Stimulated activated CD8-positive, alpha-beta memory T cell treated with anti-CD3 and anti-CD28 coated beads, Interleukin-4, amount 100 ng/mL, for 24 hours (primary cell): ENCODE results near the gene ABCA12.
"Not testable (repeated sequence)": the region's sequence is repeated elsewhere in the genome, so short reads cannot be mapped to it uniquely, and the experiment has no call there.

Experiments
- DNase-seq: peaks from one replicate; pipeline ENCODE4 v3.0.0-alpha.2; 2020; ENCODE audit warnings: low read depth

The ABCA12 gene

GRCh38 chr2:215138479-215138878 lies at the start of gene ABCA12:
Gene ABCA12, minus strand, starts transcription at chr2:215138626. Its CDS starts 418 bp downstream, at chr2:215138208.
- no peak for DNase-seq

DNA sequence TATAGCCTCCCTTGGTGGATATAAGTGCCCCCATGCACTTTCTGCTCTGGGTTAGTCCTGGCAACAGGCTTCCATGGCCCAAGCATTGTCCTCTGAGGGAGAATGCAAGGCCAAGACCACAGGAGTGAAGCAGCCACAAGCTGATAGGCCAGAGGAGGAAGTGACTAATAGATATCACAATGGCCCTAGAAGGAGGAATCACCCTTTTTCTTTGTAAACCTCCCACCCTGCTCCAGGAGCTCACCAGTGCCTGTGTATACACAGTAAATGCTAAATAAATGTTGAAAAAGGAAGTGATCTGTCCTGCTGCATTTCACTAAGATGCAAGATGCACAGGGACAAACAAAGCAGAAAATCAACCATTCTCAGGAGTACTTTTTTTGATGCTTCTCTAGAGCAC lies 49.7 kb upstream of the ABCA12 start:
- no peak for DNase-seq

- no peak for DNase-seq
Measured at GRCh38 chr2:215186021-215186420, 47.6 kb upstream of the ABCA12 start.

DNA sequence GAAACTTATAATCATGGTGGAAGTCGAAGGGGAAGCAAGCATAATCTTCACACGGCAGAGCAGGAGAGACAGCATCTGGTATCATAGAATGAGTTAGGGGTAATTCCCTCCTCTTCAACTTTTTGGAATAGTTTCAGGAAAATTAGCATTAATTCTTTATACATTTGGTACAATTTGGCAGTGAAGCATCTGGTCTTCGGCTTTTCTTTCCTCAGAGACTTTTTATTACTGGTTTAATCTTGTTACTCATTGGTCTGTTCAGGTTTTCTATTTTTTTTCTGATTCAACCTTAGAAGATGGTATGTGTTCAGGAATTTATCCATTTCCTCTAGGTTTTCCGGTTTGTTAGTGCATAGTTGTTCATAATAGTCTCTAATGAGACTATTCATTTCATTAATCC lies 39.7 kb upstream of the ABCA12 start:
- no peak for DNase-seq

GRCh38 chr2:215171796-215172195 lies 33.4 kb upstream of the ABCA12 start:
- DNase-seq: no peak

- no peak for DNase-seq
Measured at GRCh38 chr2:215171151-215171550, 32.7 kb upstream of the ABCA12 start.

- not testable (repeated sequence) for DNase-seq
Measured at GRCh38 chr2:215166505-215166904, 28.1 kb upstream of the ABCA12 start.

GRCh38 chr2:215163319-215163718 lies 24.9 kb upstream of the ABCA12 start:
- DNase-seq: not testable (repeated sequence)

- DNase-seq: no peak
Measured at GRCh38 chr2:215161301-215161829, 22.9 kb upstream of the ABCA12 start.

- DNase-seq: no peak
Measured at GRCh38 chr2:215160081-215160480, 21.7 kb upstream of the ABCA12 start.

GRCh38 chr2:215156453-215156852 lies 18.0 kb upstream of the ABCA12 start:
- DNase-seq: no peak

DNA sequence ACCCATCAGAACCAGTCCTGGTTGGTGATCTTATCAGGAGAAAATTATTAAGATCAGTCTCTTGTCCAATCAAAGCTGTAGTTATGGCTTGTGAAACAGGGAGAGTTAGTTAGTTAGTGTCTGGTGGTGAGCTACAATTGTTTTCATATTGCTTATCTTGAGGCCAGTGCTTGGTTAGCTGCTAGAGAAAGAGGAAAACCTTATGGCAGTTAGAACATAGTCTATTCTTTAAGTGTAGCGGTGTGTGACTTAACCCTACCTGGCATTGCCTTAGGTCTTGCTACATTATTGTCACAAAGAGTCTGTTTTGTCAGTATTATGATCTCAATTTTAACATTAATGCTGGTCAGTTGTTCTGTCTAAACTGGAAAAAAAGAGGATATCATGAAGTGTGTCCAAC lies 11.5 kb upstream of the ABCA12 start:
- DNase-seq: no peak

DNA sequence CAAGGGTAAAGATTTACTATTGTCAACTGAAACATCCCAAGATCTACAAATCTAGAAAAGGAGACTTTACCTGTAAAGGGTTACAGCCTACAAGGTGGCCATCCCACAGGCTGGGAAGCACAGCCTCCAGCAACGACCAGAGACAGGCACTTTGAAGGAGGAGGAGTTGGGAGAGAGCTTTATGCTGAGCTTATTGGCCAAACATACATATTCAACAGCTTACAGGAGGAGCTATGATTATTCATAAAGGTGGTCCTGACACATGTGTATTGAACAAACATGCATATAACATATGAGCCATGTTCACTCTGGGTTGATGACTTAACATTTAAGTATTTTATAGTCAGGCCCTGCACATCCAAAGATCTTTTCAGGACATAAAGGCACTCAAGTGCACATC lies 11.1 kb upstream of the ABCA12 start:
- no peak for DNase-seq

- no peak for DNase-seq
Measured at GRCh38 chr2:215149060-215149459, 10.6 kb upstream of the ABCA12 start.

- no peak for DNase-seq
Measured at GRCh38 chr2:215145611-215146010, 7.2 kb upstream of the ABCA12 start.

- no peak for DNase-seq
Measured at GRCh38 chr2:215144106-215144875, 5.9 kb upstream of the ABCA12 start.

- no peak for DNase-seq
Measured at GRCh38 chr2:215143458-215143857, 5.0 kb upstream of the ABCA12 start.

DNA sequence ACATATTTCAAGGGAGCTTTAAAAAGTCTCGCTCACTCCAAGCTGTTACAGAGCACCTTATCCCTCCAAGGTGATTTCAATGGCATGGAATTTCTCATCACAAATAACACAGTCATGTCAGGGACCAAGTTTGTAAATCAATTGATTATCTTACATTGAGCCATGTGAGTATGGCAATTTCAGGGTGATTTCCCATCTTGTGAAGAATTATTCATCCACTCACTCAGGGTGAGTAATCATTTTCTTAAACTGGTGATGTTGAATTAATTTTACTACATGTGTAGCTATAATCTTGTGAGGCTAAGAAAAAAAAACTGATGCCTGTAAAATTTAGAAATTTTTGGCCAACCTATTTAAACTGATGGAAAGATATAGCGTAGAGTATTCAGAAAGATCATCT lies 3.3 kb upstream of the ABCA12 start:
- DNase-seq: no peak

DNA sequence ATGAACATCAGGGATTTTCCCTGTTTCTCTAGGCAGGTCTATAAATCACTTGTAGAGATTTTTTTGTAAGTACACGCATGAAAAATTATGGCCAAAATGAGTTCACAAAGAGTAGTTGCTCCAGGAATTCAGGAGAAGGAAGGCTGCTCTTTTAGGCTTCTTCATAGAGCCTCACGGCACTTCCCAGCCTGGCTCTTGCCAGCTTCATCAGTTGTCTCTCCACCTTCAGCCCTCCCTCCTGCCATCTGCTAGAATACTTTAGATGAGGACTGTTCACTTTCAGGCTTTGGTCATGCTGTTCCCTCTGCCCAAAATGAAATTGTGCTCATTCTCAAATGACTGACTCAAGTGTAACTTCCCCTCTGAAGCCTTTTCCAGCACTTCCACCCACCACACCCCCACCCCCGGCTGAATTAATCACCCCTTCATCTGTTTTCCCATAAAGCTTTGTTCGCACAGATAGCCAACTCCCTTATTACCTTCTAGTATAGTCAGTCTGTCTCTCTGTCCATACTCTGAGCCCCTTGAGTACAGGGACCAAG lies 1.8 kb upstream of the ABCA12 start:
- no peak for DNase-seq

GRCh38 chr2:215137741-215138340 lies 585 bp downstream of the ABCA12 start:
- DNase-seq: no peak

DNA sequence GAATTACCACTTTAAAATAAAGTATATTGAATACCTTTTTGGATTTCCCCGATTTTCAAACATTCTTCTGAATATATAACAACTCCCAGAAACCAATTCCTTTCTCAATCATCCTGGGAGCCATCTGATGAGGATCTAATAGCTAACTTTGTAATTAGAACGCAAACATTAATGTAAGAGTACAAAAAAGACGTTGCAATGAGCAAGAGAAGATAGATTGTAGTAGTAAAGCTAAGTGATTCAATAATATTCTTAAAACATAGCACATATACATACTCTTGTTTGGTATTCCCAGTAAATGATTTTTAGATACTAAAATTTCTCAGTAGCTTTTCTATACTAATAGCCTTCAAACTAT lies 1.1 kb downstream of the ABCA12 start:
- DNase-seq: no peak

DNA sequence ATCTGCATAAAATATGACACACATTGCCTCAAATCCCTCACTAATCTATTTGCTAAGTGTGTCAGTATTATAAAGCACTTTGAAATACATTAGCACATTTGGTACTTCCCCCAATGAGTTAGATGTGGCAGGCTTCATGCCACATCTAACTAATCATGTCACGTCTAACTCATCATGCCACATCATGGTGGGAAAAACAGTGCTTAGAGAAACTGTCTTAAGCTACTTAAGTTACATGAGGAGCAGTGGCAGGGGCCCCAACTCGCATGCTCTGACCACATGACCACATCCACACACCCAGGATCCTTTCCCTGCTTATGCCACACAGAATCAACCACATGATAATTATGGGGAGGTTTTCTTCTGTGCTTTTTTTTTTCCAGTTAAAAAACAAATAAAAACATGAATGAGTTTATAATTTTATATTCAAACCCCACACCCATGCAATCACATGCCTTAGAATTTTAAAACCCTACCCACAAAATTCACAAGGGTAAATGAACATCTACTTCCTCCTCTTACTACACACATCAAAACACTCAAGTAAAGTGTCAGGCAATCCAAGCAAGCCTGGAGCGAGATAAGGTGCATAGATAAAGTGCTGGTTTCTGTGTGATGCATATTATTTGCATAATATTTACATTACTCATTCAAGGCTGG lies 1.6 kb downstream of the ABCA12 start:
- no peak for DNase-seq

- no peak for DNase-seq
Measured at GRCh38 chr2:215120401-215120800, 18.0 kb downstream of the ABCA12 start.
